ENCODE results near the gene YARS1.
A peak's percentile ranks its signal among the peaks of the same experiment; 100 is the strongest.

Gene YARS1

DNA sequence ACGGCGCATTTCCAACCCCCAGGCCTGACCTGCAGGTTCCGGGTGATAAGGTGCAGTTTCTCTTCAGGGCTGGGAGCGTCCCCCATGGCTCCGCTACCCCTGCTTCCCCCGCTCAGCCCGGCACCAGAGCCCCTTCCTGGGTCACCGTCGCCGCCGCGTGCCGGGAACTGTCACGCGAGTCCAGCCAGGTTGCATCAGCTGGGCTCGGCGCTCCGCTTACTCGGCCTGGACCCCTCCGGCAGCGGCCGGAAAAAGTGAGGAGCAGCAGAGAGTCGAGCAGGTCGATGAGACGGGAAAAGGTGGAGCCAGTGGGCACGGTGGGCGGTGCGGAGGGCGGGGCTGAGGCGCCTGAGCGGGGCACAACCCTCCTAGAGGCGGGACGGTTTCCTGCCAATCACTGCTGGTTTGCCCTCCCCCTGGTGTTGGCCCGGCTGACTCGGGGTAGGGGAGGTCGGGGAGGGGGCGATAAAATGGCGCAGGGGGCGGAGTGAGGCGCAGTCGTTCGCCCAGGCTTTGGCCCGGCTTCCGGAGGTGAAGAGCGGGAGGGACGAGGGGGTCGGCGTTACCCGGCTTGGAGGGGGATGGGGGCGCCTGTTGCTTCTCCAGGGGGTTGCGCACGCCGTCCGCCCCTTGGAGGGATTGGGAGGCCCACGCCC lies at the start of gene YARS1, which contains the start of gene S100PBP:
TSS of gene YARS1 (minus strand) at position 200 of the 656 bp plus-strand sequence. CDS start at position 86, 114 bp downstream.
TSS of gene S100PBP (plus strand) at position 495 of the 656 bp plus-strand sequence. CDS start 8,447 bp downstream, outside the sequence.
- peak; percentile 92 to 97 for DNase-seq

DNA sequence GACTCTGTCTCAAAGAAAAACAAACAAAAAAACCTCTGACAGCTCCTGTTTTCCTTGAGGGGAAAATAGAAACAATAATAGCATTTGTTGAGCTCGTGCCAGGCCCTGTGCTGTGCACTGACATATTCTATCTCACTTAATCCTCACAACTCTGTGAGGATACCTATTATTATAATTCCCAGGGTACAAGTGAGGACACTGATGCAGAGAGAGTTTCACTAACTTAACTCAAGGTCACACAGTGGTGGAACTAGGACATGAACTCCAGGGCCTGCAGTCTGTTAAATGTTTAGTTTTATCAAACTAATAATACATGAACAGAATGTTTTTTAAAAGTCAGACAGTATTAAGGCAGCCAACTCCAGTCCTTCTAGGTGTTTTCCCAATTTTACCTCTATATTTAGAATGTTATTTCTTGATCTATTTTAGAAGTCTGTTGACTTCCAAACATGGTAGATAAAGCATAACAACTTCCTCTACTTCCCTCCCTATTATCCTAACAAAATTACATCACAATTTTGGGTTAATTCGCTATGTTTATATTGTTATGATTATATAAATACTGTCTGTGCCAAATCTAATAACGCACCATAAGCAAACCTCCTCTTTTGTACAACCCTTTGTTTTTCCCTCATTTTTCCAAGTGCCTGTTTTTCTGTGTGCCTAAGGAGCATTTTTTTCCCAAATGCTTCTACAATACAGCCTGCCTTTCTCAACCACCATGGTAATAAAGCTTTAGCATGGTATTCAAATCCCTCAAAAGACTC lies 48.7 kb upstream of the YARS1 start:
- DNase-seq = no peak

DNA sequence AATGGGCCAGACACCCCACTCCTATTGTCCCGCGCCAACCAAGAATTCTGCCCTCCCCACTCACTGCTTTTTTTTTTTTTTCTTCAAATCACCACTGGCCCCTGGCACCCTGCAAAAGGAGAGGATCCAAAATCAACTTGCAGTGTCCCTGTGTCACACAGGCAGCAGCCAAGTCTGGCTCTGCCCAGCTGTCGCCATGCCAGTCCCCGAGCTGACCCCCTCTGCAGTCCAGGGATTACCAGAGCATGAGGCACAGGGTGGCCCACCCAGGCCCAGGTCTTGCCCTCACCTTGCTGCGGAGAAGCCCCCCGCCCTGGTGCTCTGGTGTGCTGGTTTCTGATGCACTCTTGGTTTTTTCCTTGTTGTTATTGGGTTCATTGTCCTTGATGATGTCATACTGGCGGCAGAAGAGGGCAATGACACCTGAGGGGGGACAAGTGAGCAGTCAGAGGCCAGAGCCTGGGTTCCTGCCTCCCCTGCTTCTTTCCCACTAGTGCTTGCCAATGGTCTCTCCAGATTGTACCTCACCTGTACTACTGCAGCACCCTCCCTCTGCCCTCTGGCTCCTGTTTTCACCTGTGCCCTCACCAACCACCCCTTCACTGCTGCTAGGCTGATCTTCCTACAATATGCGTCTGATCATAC lies 47.3 kb upstream of the YARS1 start:
- no peak for DNase-seq

DNA sequence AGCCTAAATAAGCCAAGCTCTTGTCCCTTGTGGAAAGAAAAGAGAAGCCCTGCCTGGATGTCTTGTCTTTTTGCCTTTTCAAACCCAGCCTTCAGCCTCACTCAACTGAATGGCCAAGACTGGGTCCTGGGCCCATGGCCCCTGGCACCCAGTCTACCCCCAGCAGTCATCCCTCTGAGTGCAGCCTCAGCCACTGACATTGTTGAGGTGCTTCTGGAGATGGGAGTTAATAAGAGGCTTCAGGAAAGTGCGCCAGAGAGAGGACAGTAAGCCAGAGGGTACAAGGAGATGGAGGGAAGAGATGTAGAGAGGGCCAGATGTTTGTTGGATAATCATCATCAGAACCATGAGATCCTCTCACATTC lies 46.7 kb upstream of the YARS1 start:
- no peak for DNase-seq

DNA sequence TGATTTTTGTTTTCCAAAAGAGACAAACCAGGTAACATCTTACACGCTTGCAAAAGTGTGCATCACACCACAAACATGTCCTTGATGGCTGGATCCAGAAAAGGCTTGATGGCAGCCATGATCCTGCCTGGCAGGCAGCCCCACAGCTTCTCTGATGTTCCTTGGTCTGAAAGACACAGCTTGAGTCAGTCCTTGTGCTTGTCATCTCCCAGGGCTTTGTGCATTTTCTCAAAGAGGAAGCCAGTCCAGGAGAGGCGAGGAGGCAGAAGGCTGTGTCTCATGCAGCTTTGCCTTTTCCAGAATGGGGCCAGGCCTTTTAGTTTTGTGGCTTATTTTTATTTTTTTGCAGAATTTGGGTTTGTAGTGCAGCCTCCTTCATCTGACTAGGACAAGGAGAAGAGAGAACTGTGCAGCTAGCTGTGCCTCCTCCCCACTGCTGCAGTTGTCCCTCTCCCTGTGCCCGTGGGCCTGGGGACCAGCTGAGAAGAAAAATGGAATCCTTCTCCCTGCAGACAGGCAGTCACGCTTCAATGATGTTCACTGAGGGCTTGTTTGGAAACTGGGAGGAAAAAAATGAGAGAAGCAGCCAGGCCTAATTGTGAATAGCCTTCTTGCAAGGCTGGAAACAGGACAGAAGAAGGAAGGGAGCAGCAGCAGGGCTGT lies 46.2 kb upstream of the YARS1 start:
- DNase-seq = no peak

DNA sequence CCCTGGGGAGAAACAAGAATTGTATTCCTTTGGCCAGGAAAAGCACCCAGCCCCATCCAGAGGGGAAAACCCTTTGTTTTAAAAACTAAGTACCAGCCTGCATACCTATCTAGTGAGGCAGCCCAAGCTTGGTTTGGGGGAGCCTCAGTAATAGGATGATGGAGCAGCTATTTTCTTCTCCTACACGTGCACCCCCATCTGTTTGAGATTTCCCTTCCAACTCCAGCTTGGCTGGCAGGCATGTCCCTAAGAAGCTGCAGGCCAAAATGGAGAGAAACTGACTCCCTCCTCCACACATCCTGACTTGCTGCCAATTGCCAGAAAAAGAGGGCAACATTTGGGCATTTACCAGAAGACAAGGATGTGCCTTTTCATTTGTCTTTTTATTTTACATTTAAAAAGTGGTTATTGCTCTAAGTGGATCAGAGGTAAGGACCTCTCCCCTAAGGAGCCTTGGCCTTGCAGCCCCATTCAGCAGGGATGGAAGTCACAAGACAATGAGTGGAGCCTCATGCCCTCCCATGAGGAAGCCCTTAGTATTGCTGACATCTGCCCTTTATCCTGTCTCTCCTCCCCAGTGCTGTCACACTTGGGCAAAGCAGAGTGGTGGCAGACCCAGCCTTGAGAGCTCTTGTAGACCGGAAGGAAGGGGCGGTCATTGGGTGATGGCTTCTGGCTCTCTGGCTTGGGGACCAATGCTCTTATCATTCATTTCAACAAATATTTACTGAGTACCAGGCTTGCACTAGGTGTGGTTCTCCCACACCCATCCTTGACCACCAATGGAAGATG lies 44.9 kb upstream of the YARS1 start:
- DNase-seq = no peak

DNA sequence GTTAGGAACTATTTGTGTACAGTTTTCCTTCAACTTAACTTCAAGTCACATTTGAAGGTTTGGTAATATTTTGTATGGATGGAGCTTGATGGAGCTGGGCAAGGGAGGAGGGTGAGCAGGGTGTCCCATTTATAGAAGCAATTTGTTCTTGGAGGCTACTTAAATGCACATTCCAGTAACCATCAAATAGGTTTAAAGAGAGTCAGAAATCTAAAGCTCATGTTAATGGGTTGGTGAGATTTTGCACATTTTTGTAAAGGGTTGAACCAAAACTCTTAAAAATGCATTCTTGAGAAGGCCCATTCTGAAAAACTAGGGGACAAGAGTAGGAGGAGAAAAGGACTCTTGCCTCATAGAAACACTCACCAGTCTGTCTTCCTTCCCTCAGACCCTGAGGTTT lies 43.4 kb upstream of the YARS1 start:
- DNase-seq = no peak

DNA sequence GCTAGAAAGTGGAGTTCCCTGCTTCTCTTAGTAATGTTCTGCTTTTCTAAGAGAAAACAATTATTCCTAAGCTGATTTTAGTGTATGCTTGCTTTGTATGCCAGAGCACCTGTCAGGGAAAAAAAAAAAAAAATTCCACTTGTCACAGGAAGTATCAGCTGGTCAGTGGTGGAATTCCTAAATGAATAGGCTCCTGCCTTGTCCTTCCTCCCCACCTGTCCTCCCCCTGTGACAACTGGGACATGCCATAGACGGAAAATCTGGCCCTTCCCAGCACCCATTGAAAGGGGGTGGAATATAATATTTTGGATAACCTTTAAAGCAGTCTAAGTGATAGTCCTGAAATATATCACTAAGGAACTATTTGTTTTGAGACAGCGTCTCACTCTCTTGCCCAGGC lies 42.8 kb upstream of the YARS1 start:
- DNase-seq = no peak

DNA sequence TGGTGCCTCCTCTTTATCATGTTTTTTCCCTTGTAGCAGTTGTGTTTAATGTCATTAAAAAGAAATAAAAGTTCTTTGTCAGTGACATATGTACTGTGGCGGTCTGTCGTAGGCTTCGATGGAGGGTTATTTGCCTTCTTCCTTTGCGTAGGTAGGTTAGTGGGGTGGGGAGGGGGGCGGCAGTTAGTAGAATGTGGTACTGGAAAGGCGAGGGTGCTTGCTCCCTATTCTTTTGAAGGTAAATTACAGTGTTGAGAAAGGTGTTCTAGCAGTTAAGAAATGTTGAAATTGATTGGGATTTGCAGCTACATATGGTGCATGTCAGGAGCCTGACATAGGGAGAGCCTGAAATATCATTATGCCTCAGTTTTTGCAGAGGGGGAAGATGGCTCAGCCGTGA lies 41.6 kb upstream of the YARS1 start:
- no peak for DNase-seq

DNA sequence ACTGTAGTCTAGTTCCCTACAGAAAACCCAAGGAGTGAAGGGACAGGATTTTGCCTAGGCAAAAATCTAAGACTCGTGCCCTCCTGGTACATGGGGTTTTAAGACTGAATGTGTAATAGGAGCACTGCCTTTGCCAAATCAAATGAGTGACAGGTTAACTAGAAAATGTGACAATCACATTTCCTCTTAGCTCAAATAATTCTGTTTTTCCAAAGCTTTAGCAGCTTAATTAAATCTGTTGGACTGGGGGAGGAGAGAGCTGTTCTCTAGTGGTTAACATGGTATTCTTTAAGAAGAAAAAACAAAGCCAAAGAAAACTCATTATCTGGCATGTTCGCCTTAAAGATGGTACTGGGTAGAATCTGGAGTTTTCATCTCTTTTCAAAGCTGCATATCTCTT lies 41.0 kb upstream of the YARS1 start:
- no peak for DNase-seq

DNA sequence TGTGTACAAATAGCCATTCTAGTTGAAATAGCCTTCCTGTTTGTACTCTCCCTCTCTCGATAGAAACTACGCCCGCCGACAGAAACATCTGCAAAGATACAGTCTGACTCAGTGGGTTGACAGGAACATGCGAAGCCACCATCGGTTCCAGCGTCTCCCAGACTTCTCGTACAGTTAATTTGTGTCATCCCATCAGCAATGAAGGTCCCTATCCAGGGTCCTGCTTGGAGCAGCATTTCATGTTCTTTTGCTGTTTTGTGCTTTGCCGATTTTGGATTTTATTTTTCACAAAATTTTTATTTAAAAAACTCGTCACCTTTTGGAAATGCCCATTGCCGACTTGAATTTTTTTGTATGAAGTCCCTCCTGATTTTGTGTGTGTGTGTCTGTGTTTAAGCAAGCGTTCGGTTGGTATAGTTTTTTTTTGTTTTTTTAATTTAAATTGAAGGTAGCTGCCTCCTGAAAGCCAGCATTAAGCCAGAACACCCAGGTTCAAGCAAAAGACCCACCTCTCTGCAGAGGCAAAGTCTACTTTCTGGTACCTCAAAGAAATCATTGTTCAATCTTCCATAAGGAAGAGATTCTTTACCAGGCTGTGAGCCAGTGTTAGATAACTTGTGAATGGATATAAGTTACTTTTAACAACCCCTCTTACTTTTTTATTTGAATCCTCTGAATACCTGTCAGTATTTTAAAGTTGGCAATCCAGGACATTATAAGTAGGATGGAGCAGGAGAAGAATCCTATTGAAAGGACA lies 38.9 kb upstream of the YARS1 start:
- no peak for DNase-seq

DNA sequence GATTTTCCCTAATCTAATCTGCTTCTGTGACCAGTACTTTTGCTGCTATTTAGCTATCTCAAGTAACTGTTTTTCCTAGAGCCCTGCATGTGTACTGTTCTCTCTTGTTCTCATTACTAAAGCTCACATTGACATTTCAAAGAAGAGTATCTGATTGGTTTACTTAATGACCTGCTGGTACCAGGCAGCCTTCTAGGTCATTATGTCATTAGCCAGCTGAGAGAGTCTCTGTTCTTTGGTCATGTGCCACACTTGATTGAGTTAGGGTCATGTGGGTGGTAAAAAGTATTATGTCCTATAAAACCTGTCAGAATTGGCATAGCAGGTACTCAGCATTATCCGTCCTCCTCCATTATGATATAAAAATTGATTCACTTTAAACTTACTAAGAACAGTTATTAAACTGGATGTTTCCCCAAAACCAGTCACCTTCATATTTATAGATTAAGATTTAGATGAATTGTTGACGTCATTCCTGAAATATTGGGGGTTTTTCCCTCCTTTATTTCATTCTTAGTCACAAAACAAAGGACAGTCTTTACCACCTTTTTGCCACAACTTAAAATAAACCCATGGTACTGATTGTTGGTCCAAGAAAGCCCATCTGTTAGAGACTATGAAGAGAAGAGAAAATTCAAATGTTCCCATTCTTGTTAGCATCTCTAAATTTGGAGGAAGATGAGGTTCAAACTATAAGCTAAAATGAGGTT lies 31.4 kb upstream of the YARS1 start:
- no peak for DNase-seq

DNA sequence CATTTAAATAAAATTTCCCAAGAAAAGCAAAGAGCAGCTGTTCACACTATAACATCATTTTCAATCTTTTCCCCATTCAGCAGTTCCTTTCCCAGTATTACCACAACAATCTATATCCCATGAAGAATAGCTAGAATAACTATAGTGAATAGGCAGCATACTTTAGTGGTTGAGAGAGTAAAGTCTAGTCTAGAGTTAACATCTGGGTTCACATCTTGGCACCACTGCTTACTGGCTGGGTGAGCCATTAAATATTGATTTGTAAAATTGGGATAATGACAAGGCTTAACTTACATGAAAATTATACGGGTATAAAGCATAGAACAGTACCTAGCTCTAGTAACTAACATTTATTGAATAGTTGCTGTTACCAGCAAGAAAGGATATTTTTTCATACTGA lies 14.7 kb upstream of the YARS1 start:
- no peak for DNase-seq

DNA sequence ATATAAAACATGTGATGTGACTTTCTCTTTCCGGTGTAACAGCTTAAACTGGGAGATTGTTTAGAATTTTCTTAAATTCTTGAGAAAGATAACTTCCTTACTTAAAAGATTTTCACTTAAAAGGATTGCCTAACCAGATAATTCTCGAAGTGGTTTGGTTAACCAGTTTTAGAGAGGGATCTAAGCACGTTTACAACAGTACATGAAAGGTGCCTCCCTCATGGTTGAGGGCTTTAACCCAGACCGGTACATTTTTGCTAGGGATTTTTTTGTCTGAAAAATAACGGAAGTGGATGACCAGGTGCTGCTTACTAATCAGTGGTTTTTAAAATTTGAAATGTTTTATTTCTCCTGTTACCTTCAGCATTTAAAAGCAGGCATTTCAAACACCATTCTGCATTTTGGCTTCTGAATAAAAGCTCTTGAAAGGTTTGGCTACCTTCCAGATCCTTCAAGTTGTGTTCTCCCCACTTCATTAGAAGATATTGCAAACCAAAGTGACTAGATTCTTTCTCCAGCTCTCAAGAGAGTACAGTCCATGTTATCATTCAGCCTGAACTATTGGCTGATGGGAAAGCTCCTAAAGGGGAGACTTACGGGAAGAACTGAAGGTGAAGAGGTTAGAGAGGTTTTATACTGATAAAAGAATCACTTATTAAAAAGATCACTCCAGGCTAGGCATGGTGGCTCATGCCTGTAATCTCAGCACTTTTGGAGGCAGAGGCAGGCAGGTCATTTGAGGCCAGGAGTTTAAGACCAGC lies 13.1 kb upstream of the YARS1 start:
- no peak for DNase-seq

DNA sequence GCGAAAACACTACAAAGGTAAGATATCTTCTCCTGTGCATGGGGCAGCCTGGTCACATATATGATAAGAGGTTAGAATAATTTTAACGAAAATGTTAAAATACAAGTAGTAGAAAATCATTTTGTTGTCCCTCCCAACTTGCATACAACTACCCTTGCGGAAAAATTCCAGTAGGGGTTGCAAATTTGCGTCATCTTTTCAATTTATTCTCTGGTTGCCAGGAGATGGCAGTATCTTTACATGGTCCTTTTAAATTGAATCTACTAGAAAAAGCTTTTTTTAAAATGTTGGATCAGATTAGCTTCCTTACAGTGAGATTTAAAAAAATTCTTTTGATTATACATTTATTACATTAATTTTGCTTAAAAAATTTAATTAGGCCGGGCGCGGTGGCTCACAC lies 11.2 kb upstream of the YARS1 start:
- peak in 1 of 2 experiments; percentile 46 for DNase-seq

DNA sequence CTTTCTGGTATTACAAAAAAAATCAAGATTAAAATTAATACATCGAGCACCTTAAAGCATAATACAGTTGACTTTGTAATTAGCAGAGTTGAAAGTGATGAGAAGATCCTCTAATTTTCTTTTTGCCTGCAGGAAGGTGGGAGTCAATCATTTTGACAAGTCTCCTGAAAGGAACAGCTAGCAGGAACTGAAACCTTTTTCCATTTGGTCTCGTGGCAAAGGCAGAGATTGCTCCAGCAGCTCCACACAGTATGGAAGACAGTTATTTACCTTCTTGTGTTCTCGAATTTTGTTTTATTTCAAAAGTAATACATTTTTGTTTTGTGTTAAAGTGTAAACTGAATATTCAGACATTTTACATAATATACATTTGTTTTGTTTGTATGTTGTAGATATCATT lies 8.0 kb upstream of the YARS1 start:
- no peak for DNase-seq

DNA sequence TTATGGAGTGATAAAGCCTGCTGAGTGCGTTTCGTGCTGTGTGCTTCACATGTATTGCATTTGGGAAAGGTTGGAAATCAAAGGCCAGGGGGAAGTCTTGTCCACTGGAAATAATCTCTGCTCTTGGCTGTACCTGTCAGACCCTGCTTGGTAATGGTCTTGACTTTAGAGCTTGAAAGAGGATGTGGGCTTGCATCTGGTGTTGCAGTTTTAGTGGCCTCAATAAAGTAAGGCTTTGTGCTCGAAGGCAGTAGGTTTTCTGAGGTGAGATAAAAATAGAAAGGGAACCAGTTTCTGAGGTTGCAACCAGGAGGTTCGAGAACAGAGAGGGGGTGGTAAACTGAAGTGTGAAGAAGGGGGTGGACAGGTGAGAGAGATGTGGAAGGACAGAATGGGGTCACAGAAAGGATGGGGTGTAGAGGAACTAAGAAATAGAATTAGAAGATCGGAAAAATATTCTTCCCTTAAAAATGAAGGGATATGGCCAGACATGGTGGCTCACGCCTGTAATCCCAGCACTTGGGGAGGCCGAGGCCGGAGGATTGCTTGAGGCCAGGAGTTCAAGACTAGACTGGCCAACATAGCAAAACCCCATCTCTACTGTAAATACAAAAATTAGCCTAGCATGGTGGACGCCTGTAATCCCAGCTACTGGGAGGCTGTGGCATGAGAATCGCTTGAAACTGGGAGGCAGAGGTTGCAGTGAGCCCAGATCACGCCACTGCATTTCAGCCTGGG lies 1.8 kb upstream of the YARS1 start:
- DNase-seq = no peak

DNA sequence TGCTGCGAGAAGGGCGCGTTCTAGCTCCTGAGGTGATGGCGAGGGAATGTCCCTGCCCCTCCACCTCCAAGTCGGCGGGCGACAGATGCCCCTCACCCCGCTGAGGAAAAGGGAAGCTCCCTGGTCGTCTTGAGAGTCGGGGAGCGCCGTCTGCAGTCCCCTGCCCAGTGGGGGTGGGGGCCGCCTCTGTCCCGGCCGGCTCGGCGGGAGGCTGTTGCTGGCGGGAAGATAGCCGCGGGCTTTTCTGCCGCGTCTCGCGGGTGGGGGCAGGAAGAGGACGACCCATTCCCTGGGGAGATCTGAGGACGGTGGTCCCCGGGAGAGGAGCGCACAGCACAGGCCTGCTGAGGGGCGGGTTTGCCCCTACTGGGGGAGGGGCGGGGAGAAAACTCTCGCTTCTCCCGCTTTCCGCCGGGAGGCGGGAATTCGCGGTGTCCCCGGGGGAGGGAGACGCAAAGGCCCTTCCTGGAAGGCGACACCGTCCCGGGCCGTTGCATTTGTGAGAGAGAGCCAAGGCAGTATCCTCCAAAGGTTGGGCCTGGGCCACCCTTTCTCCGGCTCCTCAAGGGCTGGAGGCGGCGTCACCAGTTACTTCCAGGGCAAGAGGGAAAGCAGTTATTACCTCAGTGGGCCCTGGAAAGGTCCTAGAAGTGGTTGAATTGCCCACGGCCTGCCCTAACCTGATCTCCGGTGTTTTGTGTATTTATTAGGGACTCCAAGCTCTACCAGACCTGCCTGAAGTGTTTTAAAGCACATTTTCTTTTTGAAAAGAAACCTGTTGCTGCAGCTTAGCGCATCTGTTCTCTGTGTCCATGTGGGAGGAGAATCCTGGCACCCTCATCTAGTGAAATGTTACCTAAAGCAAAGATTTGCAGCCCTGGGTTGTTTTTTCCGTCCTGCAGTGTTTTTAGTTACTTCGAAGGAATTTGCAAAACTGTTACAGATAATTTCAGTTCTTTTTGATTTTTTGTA lies 943 bp upstream of the YARS1 start:
- peak; percentile 53 to 77 for DNase-seq

All from NCI-H524 (cell line).